HepG2 (cell line): Measurements from ENCODE around the gene AJM1. TPM values are rescaled to one million over a fixed set of nuclear protein-coding genes. Genes with fewer than 3 reads are reported as not detected.
A peak's percentile ranks its signal among the peaks of the same experiment; 100 is the strongest.

Source experiments
- ARNTL ChIP-seq: sonication (generic); formaldehyde crosslinking; IDR thresholded peaks from 2 replicates; pipeline ENCODE4 v1.4.0; 2020; ENCODE audit warnings: mild to moderate bottlenecking, missing genetic modification reagents
- ELF4 ChIP-seq: sonication (generic); formaldehyde crosslinking; IDR thresholded peaks from 2 replicates; pipeline ENCODE4 v1.5.0; 2020; ENCODE audit warnings: missing genetic modification reagents, mild to moderate bottlenecking, moderate library complexity, borderline replicate concordance
- ESRRA ChIP-seq: sonication (generic); formaldehyde crosslinking; IDR thresholded peaks from 2 replicates; pipeline ENCODE4 v1.5.1; 2020; ENCODE audit warnings: mild to moderate bottlenecking, low read depth, missing genetic modification reagents
- HIVEP1 ChIP-seq: sonication (generic); formaldehyde crosslinking; IDR thresholded peaks from 2 replicates; pipeline ENCODE4 v1.4.0; 2020; ENCODE audit warnings: mild to moderate bottlenecking, missing genetic modification reagents
- KLF9 ChIP-seq: IDR thresholded peaks from 2 replicates; pipeline ENCODE4 v1.6.1; 2016; ENCODE audit warnings: low read depth
- NCOA2 ChIP-seq: sonication (generic); formaldehyde crosslinking; IDR thresholded peaks from 2 replicates; pipeline ENCODE4 v1.8.0; 2022; ENCODE audit warnings: inconsistent platforms
- SALL1 ChIP-seq: sonication (generic); formaldehyde crosslinking; IDR thresholded peaks from 2 replicates; pipeline ENCODE4 v1.8.0; 2022; ENCODE audit warnings: mild to moderate bottlenecking, missing genetic modification reagents
- SOX6 ChIP-seq, 2 experiments: fragments of 450-650 bp in 1 of 2; sonication (generic) in 1 of 2; formaldehyde crosslinking in 1 of 2; IDR thresholded peaks; 2 replicates each; pipeline versions ENCODE4 v1.4.0 to v1.6.1; 2017 to 2020; ENCODE audit warnings: antibody characterized with exemption in 1 of 2, mild to moderate bottlenecking in 1 of 2, missing genetic modification reagents in 1 of 2
- TAF1 ChIP-seq: sonication (generic); formaldehyde crosslinking; IDR thresholded peaks from 2 replicates; pipeline ENCODE4 v1.4.0; 2020; ENCODE audit warnings: missing genetic modification reagents
- ZFP1 ChIP-seq: IDR thresholded peaks from 2 replicates; pipeline ENCODE4 v1.6.1; 2016
- ZNF263 ChIP-seq: sonication (generic); formaldehyde crosslinking; IDR thresholded peaks from 2 replicates; pipeline ENCODE4 v1.4.0; 2020; ENCODE audit warnings: missing genetic modification reagents
- ZNF350 ChIP-seq: sonication (generic); formaldehyde crosslinking; IDR thresholded peaks from 2 replicates; pipeline ENCODE4 v1.4.0; 2020; ENCODE audit warnings: mild to moderate bottlenecking, low read depth, missing genetic modification reagents, borderline replicate concordance
- ZNF557 ChIP-seq: sonication (generic); formaldehyde crosslinking; IDR thresholded peaks from 2 replicates; pipeline ENCODE4 v1.4.0; 2020; ENCODE audit warnings: missing genetic modification reagents
- polyA plus RNA-seq, 8 experiments: library from polyadenylated mRNA; depleted of rRNA in 3 of 8; stranded (reverse) in 7 of 8; unstranded in 1 of 8; fragments of >200 nt; fragmentation: Illumina TruSeq in 4 of 8; extraction: Trizol in 4 of 8; gene quantifications; 2 replicates each; pipeline versions ENCODE4 v1.2.1 to v1.2.3, GENCODE V29; 2011 to 2016; ENCODE audit warnings: low read depth in 4 of 8, missing spikeins in 1 of 8, mixed read lengths in 1 of 8; ENCODE audit not compliant: insufficient read depth in 1 of 8
- total RNA-seq, 5 experiments: library from RNA; depleted of rRNA; stranded (reverse); fragments of >200 nt; fragmentation: Illumina TruSeq; extraction: Trizol; gene quantifications; 2 replicates each; pipeline ENCODE4 v1.2.3, GENCODE V29; 2016; ENCODE audit warnings: low read depth in 1 of 5
- TF ChIP-seq, protein P1 (sequence below): sonication (generic); formaldehyde crosslinking; IDR thresholded peaks from 2 replicates; pipeline ENCODE4 v1.4.0; 2020; ENCODE audit warnings: missing genetic modification reagents, borderline replicate concordance
- TF ChIP-seq, protein P2 (sequence below): sonication (generic); formaldehyde crosslinking; IDR thresholded peaks from 2 replicates; pipeline ENCODE4 v1.5.0; 2020; ENCODE audit warnings: mild to moderate bottlenecking, missing genetic modification reagents
- TF ChIP-seq, protein P3 (sequence below): sonication (generic); formaldehyde crosslinking; IDR thresholded peaks from 2 replicates; pipeline ENCODE4 v1.4.0; 2020; ENCODE audit warnings: mild to moderate bottlenecking, missing genetic modification reagents
- TF ChIP-seq, protein P4 (sequence below): sonication (generic); formaldehyde crosslinking; IDR thresholded peaks from 2 replicates; pipeline ENCODE4 v1.4.0; 2020; ENCODE audit warnings: missing genetic modification reagents, mild to moderate bottlenecking, borderline replicate concordance
- TF ChIP-seq, protein P5 (sequence below): sonication (generic); formaldehyde crosslinking; IDR thresholded peaks from 2 replicates; pipeline ENCODE4 v1.8.0; 2022; ENCODE audit warnings: missing genetic modification reagents, mild to moderate bottlenecking, inconsistent platforms, borderline replicate concordance

The AJM1 gene
- total and polyA plus RNA-seq, 2 of the 13 experiments (the other 11 are each of a cell fraction or from before 2014, with no cell fraction given) = 1.1 to 1.2 TPM

DNA sequence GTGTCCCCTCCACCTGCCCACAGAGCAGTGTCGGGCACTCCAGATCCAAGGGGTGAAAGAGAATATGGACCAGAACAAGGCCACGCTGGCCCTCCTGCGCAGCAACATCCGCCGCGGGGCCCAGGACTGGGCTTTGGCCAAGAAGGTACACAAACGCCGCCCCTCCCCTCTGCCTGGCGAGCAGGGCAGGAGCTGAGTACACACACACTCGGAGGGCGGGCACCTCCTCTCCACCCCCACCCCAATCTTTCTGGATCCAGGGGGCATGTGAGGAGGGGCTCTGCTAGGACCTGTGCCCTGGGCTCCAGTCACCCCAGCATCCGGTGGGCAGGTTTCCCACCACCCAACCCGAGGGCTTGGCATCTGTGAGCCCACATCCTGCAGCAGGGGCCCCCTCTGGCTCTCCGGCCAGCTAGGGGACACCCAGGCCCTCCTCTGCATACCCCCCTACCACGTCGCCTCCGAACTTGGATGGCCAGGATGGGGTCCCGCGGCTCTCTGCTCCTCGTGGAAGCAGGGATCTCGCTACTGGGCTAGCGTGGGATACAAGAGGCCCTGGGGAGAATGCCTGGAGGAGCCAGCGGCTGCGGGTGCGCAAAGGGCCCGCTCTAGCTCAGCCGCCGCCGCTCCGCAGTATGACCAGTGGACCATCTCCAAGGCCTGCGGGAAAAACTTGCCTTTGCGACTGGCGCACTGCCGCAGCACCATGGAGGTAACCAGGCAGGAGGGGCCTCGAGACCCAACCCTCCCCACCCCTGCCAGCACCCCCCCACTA lies 43.0 kb upstream of the AJM1 start (continued):
- TF ChIP-seq SOX6 (IDR thresholded peaks at IDR 0.05) = no peak
- peak; percentile 65 for TF ChIP-seq SOX6 (CRISPR knock-in tag; IDR thresholded peaks at IDR 0.05)
- TF ChIP-seq ZNF263 (CRISPR knock-in tag) = peak; percentile 40; the same call in 1 of the 2 replicates
- TF ChIP-seq, protein P1, sequence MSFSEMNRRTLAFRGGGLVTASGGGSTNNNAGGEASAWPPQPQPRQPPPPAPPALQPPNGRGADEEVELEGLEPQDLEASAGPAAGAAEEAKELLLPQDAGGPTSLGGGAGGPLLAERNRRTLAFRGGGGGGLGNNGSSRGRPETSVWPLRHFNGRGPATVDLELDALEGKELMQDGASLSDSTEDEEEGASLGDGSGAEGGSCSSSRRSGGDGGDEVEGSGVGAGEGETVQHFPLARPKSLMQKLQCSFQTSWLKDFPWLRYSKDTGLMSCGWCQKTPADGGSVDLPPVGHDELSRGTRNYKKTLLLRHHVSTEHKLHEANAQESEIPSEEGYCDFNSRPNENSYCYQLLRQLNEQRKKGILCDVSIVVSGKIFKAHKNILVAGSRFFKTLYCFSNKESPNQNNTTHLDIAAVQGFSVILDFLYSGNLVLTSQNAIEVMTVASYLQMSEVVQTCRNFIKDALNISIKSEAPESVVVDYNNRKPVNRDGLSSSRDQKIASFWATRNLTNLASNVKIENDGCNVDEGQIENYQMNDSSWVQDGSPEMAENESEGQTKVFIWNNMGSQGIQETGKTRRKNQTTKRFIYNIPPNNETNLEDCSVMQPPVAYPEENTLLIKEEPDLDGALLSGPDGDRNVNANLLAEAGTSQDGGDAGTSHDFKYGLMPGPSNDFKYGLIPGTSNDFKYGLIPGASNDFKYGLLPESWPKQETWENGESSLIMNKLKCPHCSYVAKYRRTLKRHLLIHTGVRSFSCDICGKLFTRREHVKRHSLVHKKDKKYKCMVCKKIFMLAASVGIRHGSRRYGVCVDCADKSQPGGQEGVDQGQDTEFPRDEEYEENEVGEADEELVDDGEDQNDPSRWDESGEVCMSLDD = no peak; the same call in 1 of the 2 replicates
- no peak for TF ChIP-seq ELF4 (CRISPR knock-in tag)
- TF ChIP-seq ARNTL = peak; percentile 85
- TF ChIP-seq, protein P2, sequence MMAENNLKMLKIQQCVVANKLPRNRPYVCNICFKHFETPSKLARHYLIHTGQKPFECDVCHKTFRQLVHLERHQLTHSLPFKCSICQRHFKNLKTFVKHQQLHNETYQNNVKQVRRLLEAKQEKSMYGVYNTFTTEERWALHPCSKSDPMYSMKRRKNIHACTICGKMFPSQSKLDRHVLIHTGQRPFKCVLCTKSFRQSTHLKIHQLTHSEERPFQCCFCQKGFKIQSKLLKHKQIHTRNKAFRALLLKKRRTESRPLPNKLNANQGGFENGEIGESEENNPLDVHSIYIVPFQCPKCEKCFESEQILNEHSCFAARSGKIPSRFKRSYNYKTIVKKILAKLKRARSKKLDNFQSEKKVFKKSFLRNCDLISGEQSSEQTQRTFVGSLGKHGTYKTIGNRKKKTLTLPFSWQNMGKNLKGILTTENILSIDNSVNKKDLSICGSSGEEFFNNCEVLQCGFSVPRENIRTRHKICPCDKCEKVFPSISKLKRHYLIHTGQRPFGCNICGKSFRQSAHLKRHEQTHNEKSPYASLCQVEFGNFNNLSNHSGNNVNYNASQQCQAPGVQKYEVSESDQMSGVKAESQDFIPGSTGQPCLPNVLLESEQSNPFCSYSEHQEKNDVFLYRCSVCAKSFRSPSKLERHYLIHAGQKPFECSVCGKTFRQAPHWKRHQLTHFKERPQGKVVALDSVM (CRISPR knock-in tag) = no peak
- TF ChIP-seq ZNF557 (CRISPR knock-in tag) = peak; percentile 84; the same call in 1 of the 2 replicates
- TF ChIP-seq ZNF350 (CRISPR knock-in tag) = peak; percentile 48; the same call in 1 of the 2 replicates
- peak; percentile 70; the same call in 1 of the 2 replicates for TF ChIP-seq TAF1 (CRISPR knock-in tag)
- TF ChIP-seq, protein P3, sequence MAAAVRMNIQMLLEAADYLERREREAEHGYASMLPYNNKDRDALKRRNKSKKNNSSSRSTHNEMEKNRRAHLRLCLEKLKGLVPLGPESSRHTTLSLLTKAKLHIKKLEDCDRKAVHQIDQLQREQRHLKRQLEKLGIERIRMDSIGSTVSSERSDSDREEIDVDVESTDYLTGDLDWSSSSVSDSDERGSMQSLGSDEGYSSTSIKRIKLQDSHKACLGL (CRISPR knock-in tag) = peak; percentile 70
- TF ChIP-seq KLF9 = peak; percentile 19; the same call in 1 of the 2 replicates
- TF ChIP-seq, protein P4, sequence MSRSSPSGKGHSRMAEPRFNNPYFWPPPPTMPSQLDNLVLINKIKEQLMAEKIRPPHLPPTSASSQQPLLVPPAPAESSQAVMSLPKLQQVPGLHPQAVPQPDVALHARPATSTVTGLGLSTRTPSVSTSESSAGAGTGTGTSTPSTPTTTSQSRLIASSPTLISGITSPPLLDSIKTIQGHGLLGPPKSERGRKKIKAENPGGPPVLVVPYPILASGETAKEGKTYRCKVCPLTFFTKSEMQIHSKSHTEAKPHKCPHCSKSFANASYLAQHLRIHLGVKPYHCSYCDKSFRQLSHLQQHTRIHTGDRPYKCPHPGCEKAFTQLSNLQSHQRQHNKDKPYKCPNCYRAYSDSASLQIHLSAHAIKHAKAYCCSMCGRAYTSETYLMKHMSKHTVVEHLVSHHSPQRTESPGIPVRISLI (CRISPR knock-in tag) = no peak
- 0 out of 2 replicates have a peak, but pooled peaks have one; percentile 23 for TF ChIP-seq ZFP1 (CRISPR knock-in tag)
- TF ChIP-seq, protein P5, sequence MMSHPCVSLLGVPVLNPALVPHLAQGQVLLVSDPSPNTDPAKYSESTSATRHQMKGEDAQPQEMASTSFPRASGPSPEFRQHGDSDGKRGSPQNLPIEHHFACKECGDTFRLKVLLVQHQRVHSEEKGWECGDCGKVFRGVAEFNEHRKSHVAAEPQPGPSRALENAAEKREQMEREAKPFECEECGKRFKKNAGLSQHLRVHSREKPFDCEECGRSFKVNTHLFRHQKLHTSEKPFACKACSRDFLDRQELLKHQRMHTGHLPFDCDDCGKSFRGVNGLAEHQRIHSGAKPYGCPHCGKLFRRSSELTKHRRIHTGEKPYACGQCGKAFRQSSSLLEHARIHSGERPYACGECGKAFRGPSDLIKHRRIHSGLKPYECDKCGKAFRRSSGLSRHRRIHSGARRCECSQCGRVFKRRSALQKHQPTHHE = no peak; the same call in none of the 2 replicates
- peak; percentile 37; the same call in 1 of the 2 replicates for TF ChIP-seq ESRRA
- TF ChIP-seq NCOA2 (CRISPR knock-in tag) = peak; percentile 65; the same call in 1 of the 2 replicates
- peak; percentile 84 for TF ChIP-seq SALL1 (CRISPR knock-in tag)
- 0 out of 2 replicates have a peak, but pooled peaks have one; percentile 40 for TF ChIP-seq HIVEP1 (CRISPR knock-in tag)
